GM19238 (cell line): ENCODE measurements around the gene MAP3K5.

Source experiments
- DNase-seq: peaks from one replicate; pipeline ENCODE4 v3.0.0; 2011; ENCODE audit warnings: low spot score; ENCODE audit not compliant: insufficient read length

Gene MAP3K5

GRCh38 chr6:136524339-136524935 lies 267.8 kb downstream of the MAP3K5 start:
- DNase-seq, result no peak

- no peak for DNase-seq
Measured at GRCh38 chr6:136523196-136523595, 269.1 kb downstream of the MAP3K5 start.

DNA sequence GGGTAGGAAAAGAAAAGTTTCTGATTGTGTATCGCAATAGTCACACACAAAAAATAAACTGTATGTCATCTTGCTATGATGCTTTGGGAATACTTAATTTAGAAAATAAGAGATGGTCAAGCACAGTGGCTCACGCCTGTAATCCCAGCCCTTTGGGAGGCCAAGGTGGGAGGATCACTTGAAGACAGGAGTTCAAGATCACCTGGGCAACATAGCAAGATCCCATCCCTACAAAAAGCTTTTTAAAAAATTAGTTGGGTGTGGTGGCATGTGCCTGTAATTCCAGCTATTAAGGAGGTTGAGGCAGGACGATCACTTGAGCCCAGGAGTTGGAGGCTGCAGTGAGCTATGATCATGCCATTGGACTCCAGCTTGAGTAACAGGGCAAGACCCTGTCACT lies 269.6 kb downstream of the MAP3K5 start:
- no peak for DNase-seq

- no peak for DNase-seq
Measured at GRCh38 chr6:136521911-136522310, 270.4 kb downstream of the MAP3K5 start.

DNA sequence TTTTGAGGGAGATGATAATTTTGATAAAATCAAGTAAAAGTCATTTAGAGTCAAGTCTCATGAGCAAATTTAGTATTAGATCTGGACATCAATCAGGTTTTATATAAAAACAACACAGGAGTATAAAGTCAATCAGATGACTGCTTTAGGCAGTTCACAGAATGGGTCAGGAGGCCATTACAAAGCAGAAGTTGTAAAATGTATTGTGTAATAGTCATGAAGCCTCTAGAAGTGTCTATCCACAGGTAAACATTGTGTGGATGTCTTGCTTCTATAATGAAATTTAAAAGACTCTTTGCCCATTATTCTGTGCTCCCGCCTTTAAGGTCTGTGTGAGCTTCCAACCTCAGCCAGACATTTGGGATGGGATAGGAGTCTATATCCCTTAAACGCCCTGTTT lies 270.9 kb downstream of the MAP3K5 start:
- no peak for DNase-seq

DNA sequence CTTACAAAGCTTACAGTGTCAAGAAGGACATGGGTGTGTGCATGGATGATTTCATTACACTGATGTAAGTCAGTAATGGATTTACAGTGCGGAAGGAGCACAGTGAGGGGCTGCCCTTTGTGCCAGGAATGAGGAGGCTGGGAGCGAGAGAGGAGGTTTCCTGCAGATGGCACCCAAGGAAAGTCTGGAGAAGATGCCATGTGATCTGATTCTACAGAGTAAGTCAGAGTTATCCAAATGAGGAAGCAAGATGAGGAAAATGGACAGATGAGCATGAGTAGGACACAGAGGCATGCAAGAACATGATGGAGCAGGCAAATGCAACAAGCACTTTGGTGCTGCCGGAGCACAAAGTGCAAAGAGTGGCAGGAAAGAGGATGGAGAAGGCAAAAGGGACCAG lies 271.8 kb downstream of the MAP3K5 start:
- DNase-seq, result no peak

- DNase-seq, result no peak
Measured at GRCh38 chr6:136517582-136517981, 274.7 kb downstream of the MAP3K5 start.

DNA sequence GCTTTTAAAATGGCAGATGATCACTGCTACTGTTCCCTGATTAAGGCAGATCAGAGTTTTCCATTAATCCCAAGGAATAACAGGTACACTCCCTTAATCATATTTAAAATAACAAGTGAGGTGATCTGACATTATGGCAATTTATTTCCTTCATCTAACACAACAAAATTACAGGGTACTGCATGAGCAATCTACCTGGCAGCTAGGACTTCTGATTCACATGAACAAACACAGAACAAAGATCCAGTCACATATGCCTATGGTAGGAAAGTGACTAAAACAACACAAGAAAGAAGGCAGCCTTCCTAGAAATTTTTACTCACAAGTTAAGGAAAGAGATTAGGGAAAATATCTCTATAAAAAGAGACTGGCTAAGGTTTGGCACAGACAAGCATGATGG lies 275.3 kb downstream of the MAP3K5 start:
- no peak for DNase-seq

DNA sequence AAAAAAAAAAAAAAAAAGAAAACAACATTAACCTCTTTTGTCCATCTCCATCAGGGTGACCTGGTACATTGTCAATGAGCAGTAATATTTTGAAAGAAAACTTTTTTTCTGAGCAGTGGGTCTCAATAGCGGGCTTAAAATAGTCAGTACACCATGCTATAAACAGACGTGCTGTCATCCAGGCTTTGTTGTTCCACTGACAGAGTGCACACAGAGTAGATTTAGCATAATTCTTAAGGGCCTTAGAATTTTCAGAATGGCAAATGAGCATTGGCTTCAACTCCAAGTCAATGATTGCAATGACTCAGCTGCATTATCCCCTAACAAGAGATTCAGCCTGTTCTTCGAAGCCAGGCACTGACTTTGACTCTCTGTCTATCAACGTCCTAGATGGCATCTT lies 277.7 kb downstream of the MAP3K5 start:
- DNase-seq, result no peak

DNA sequence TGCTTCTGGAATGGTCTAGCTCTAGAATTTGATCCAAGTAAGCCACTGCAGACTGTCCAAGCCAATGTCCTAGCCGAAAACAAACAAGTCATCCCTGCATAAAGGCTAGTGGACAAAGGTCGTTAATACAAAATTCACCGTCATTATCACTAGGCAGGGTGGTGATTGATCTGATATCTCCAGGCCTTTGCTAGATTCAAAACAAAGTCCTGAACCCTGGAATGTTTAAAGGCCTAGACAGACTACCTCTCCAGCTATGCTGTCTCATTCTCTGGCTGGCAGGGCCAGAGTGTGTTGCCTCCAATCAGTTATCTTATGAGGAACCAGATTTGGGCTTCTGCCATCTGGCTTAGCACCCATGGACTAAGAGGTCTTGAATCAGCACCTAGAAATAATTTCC lies 280.4 kb downstream of the MAP3K5 start:
- DNase-seq, result no peak

DNA sequence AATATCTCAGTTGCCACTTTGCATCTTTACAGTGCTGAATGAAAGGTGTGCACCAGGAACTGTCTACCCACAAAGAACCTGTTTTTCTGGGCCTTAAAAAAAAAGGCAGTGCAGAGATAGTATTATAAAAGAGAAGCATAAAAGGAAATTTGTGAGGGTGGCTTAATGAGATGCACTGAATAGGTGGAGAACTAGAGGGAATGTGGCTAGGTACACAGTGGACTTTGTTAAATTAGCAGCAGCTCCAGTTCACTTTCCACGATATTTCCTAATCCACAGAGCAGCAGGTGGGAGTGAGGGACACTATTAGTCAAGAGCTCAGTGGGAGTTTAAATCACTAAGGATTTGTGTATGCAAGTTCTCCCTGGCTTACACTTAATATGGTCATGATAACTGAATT lies 280.9 kb downstream of the MAP3K5 start:
- no peak for DNase-seq

- no peak for DNase-seq
Measured at GRCh38 chr6:136510782-136511181, 281.5 kb downstream of the MAP3K5 start.

GRCh38 chr6:136510299-136510698 lies 282.0 kb downstream of the MAP3K5 start:
- DNase-seq, result no peak

DNA sequence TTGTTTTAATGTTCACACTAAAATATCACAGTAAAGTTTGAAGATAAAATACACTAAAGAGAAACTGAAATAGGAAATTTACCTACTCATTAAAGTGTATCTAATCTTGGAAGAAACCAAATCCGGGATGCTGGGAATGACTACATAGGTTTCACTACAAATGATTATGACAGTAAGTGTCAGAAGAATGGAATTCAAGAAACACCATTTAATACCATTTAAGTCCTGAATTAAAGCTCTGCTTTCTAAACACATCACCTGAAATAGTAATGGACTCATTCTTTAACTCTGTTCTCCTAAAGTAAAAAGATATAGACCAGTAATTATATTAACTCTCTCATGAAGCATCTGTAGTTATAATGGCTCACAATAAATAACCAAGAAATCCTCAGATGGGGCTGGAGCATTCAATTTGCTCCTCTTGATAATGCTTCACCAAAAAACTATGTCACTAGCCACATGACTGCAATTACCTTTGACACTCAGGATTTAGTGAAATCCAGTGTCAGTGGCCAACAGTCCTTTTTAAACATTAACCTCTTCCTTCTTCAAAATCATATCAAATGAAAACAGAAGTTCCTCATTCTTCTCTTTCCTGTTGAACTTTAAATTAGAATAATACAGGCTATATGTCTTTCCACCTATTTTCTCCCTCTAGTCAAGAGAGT lies 283.4 kb downstream of the MAP3K5 start:
- no peak for DNase-seq
